ENCODE measurements around the gene CRTAC1.

- TF ChIP-seq CTCF (IDR thresholded peaks at IDR 0.05) = no peak
- no peak for TF ChIP-seq POLR2A (IDR thresholded peaks at IDR 0.05)
Measured at GRCh38 chr10:98038288-98038687, 7.9 kb upstream of the CRTAC1 start.
